HG02642 (cell line): Measurements from ENCODE around the gene PAX5.
A peak's percentile ranks its signal among the peaks of the same experiment; 100 is the strongest.

Experiments used
- ATAC-seq: cut with Tn5 transposase; IDR thresholded peaks from one replicate; pipeline ENCODE4 v1.9.1; 2021; ENCODE audit warnings: mild to moderate bottlenecking; ENCODE audit not compliant: unreplicated experiment, poor library complexity

PAX5 gene

GRCh38 chr9:37026113-37026930, 7.7 kb downstream of the PAX5 start:
- no peak for ATAC-seq

GRCh38 chr9:37025823-37026112, 8.3 kb downstream of the PAX5 start:
- no peak for ATAC-seq

- no peak for ATAC-seq
Measured at GRCh38 chr9:37025071-37025822, 8.8 kb downstream of the PAX5 start.

GRCh38 chr9:37017546-37017945, 16.5 kb downstream of the PAX5 start:
- no peak for ATAC-seq

GRCh38 chr9:37011530-37011929, 22.5 kb downstream of the PAX5 start:
- no peak for ATAC-seq

GRCh38 chr9:37010976-37011375, 23.1 kb downstream of the PAX5 start:
- ATAC-seq, result no peak

GRCh38 chr9:37010180-37010579, 23.9 kb downstream of the PAX5 start:
- peak; percentile 39 for ATAC-seq

GRCh38 chr9:37007295-37007694, 26.8 kb downstream of the PAX5 start:
- no peak for ATAC-seq

- ATAC-seq, result no peak
Measured at GRCh38 chr9:37005517-37006140, 28.4 kb downstream of the PAX5 start.

- peak; percentile 41 for ATAC-seq
Measured at GRCh38 chr9:37004424-37004935, 29.6 kb downstream of the PAX5 start.

- ATAC-seq, result no peak
Measured at GRCh38 chr9:37002413-37003217, 31.5 kb downstream of the PAX5 start.

GRCh38 chr9:37002036-37002412, 32.0 kb downstream of the PAX5 start:
- no peak for ATAC-seq

GRCh38 chr9:37001459-37001858, 32.6 kb downstream of the PAX5 start:
- ATAC-seq, result no peak

- ATAC-seq, result no peak
Measured at GRCh38 chr9:36999728-37000333, 34.2 kb downstream of the PAX5 start.

- no peak for ATAC-seq
Measured at GRCh38 chr9:36997414-36997813, 36.7 kb downstream of the PAX5 start.

GRCh38 chr9:36996706-36997086, 37.4 kb downstream of the PAX5 start:
- no peak for ATAC-seq

- ATAC-seq, result peak; percentile 33
Measured at GRCh38 chr9:36995927-36996705, 38.0 kb downstream of the PAX5 start.

GRCh38 chr9:36993933-36994764, 39.9 kb downstream of the PAX5 start:
- peak; percentile 62 for ATAC-seq
